Small intestine (tissue), 7 donors: ENCODE measurements around the gene APBB1IP. TPM values are rescaled to one million over a fixed set of nuclear protein-coding genes. Genes with fewer than 3 reads are reported as not detected.

ENCODE experiments used
- DNase-seq, 2 donors: peaks; one replicate each; pipeline versions ENCODE4 v3.0.0 to v3.0.0-alpha.2; 2013
- FAIRE-seq: peaks from 2 replicates; lab custom pipeline; 2012; peaks lifted over from hg19 to GRCh38; lab: Jason Lieb, UNC
- H3K27ac ChIP-seq, 3 donors: one replicate each; pipeline ENCODE4 v1.5.1; 2013; ENCODE audit warnings: low read length in 2 of 3, mild to moderate bottlenecking in 2 of 3, control low read depth in 1 of 3, inconsistent platforms in 1 of 3, low read depth in 1 of 3, moderate library complexity in 1 of 3
- H3K27me3 ChIP-seq, 3 donors: one replicate each; pipeline ENCODE4 v1.6.1; 2013; ENCODE audit warnings: low read length in 3 of 3, inconsistent platforms in 1 of 3; ENCODE audit not compliant: control insufficient read depth in 3 of 3, insufficient read depth in 3 of 3
- H3K36me3 ChIP-seq, 3 donors: one replicate each; pipeline ENCODE4 v1.6.1; 2013; ENCODE audit warnings: low read length in 3 of 3, inconsistent platforms in 1 of 3, low read depth in 1 of 3, mild to moderate bottlenecking in 1 of 3, moderate library complexity in 1 of 3; ENCODE audit not compliant: control insufficient read depth in 3 of 3, insufficient read depth in 2 of 3
- H3K4me1 ChIP-seq, 3 donors: one replicate each; pipeline ENCODE4 v1.6.1; 2013; ENCODE audit warnings: low read length in 2 of 3, inconsistent platforms in 1 of 3, low read depth in 1 of 3, mild to moderate bottlenecking in 1 of 3, moderate library complexity in 1 of 3; ENCODE audit not compliant: control insufficient read depth in 3 of 3, insufficient read depth in 2 of 3
- H3K4me3 ChIP-seq, 3 donors: one replicate each; pipeline ENCODE4 v1.5.1; 2013; ENCODE audit warnings: low read length in 3 of 3, control low read depth in 1 of 3, inconsistent platforms in 1 of 3, low read depth in 1 of 3, mild to moderate bottlenecking in 1 of 3, moderate library complexity in 1 of 3
- H3K9me3 ChIP-seq, 2 donors: one replicate each; pipeline ENCODE4 v1.6.1; 2013; ENCODE audit warnings: low read depth in 1 of 2, low read length in 1 of 2; ENCODE audit not compliant: control insufficient read depth in 2 of 2, insufficient read depth in 1 of 2
- WGBS, 3 donors: extraction: QIAGEN DNeasy Blood & Tissue Kit; methylation state at CpG; one replicate each; pipeline ENCODE4 v1.1.7; 2013; 5-methylcytosine and 5-hydroxymethylcytosine counted together
- polyA plus RNA-seq, 4 donors: library from polyadenylated mRNA; stranded (reverse) in 3 of 4; unstranded in 1 of 4; fragments of 200-250 nt in 3 of 4; fragments of 120-200 nt in 1 of 4; gene quantifications; one replicate each; pipeline versions ENCODE4 v1.2.1 to v1.2.3, GENCODE V29; 2013
- donor health status: healthy with polysubstance abuse.
- donor health status: control.
- donor health status: control.
- donor health status: Bipolar disorder and iron deficiency.
- donor health status: healthy.

The APBB1IP gene
- polyA plus RNA-seq, 4 donors: 1.1 to 4.6 (median 2.9) TPM

DNA sequence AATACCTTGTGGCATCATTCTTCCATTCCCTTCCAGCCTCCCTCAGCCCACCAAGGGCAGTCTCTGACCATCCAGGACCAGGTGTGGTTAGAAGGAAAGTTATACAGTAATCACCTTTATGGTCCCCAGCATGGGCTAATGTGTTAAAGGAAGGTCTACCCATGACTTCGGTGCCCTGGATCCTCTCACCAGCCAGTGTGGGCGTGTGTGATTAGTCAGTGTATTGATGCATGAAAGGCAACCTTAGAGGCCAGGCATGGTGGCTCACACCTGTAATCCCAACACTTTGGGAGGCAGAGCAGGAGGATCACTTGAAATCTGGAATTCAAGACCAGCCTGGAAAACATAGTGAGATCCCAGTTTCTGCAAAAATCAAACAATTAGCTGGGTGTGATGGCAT lies 88.9 kb downstream of the APBB1IP start:
- 70 to 86% (median 78%) methylated on average over 2 of the region's 2 CpGs for WGBS, 3 donors
- DNase-seq (no peak), FAIRE-seq (no peak)
- H3K27ac ChIP-seq: no peak overlapping the region
- peaks cover 0 to 2% (median 0%) of the 10 kb centered on the region in 3 donors for H3K36me3 ChIP-seq
- H3K4me3 ChIP-seq: no peak overlapping the region
- no peaks in the 10 kb centered on the region for H3K9me3 ChIP-seq
- no peaks in the 10 kb centered on the region for H3K27me3 ChIP-seq
- no peaks in the 10 kb centered on the region for H3K4me1 ChIP-seq

GRCh38 chr10:26528048-26528447 lies 89.9 kb downstream of the APBB1IP start:
- no peaks in the 10 kb centered on the region for H3K27me3 ChIP-seq

GRCh38 chr10:26528715-26529393 lies 90.7 kb downstream of the APBB1IP start:
- no peak for FAIRE-seq

More at GRCh38 chr10:26528048-26528447, 89.9 kb downstream of the APBB1IP start:
- no peak overlapping the region for H3K4me3 ChIP-seq
- DNase-seq: no peak
- peaks cover 0 to 2% (median 0%) of the 10 kb centered on the region in 3 donors for H3K36me3 ChIP-seq
- no peak for FAIRE-seq
- 73 to 81% (median 74%) methylated on average over 5 of the region's 5 CpGs for WGBS, 3 donors
- H3K27ac ChIP-seq: no peak overlapping the region
- no peaks in the 10 kb centered on the region for H3K9me3 ChIP-seq
- no peaks in the 10 kb centered on the region for H3K4me1 ChIP-seq

GRCh38 chr10:26534384-26534783 lies 96.2 kb downstream of the APBB1IP start:
- H3K4me3 ChIP-seq: no peak overlapping the region
- no peaks in the 10 kb centered on the region for H3K27me3 ChIP-seq
- no peak overlapping the region for H3K27ac ChIP-seq
- FAIRE-seq (no peak), DNase-seq (no peak)
- no peaks in the 10 kb centered on the region for H3K36me3 ChIP-seq
- WGBS, 3 donors: 77 to 78% (median 78%) methylated on average over 7 of the region's 7 CpGs
- H3K4me1 ChIP-seq: no peaks in the 10 kb centered on the region
- H3K9me3 ChIP-seq: no peaks in the 10 kb centered on the region

More at GRCh38 chr10:26528715-26529393, 90.7 kb downstream of the APBB1IP start:
- DNase-seq: no peak
- no peaks in the 10 kb centered on the region for H3K9me3 ChIP-seq
- no peaks in the 10 kb centered on the region for H3K4me1 ChIP-seq
- 82 to 90% (median 84%) methylated on average over 10 of the region's 10 CpGs for WGBS, 3 donors
- no peaks in the 10 kb centered on the region for H3K27me3 ChIP-seq
- no peak overlapping the region for H3K27ac ChIP-seq
- H3K36me3 ChIP-seq: peaks cover 0 to 2% (median 0%) of the 10 kb centered on the region in 3 donors
- no peak overlapping the region for H3K4me3 ChIP-seq

- Histone ChIP-seq H3K4me1 (no peaks in the 10 kb centered on the region), H3K36me3 (no peaks in the 10 kb centered on the region), H3K4me3 (no peak overlapping the region), H3K27me3 (no peaks in the 10 kb centered on the region), H3K27ac (no peak overlapping the region), H3K9me3 (no peaks in the 10 kb centered on the region)
- DNase-seq (no peak), FAIRE-seq (peak; percentile 23)
- WGBS, 3 donors: 37 to 47% (median 45%) methylated on average over 5 of the region's 5 CpGs
Observed at GRCh38 chr10:26540601-26541000, 102.5 kb downstream of the APBB1IP start.

DNA sequence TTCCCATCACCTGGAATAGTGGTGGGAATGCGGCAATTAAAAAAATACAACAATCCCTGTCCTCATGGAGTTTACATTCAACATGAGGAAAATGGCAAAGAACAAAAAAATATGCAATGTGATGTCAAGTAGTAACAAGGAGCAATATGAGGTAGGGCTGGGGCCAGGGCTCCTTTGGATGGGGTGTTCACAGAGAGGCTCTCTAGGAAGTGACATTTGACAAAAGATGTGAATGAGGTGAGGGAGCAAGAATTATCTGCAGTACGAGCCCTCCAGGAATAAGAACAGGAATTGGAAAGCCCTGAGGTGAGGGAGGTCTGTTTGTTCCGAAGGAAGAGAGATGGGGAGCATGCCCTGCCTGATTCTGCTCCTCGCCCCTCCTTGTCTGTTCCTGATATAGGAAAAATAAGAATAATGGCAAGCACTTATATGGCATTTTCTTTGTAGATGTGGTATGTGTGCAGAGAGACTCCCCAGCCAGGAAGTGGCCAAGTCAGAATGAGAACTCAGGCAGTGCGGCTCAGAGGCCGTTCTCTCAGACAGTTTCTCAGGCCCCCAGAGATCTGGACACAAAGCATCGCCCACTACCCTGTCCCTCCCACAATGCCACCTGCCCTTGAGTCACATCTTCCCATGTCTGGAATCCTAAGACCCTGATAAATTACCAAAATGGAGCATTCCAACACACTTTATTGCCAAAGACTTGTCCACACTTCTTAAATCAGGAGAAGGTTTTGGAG lies 105.6 kb downstream of the APBB1IP start:
- H3K36me3 ChIP-seq: no peaks in the 10 kb centered on the region
- no peaks in the 10 kb centered on the region for H3K27me3 ChIP-seq
- H3K4me1 ChIP-seq: no peaks in the 10 kb centered on the region
- DNase-seq (no peak), FAIRE-seq (no peak)
- no peak overlapping the region for H3K27ac ChIP-seq
- 73 to 79% (median 78%) methylated on average over 7 of the region's 7 CpGs for WGBS, 3 donors
- no peaks in the 10 kb centered on the region for H3K9me3 ChIP-seq
- H3K4me3 ChIP-seq: no peak overlapping the region

- no peak for DNase-seq
- no peaks in the 10 kb centered on the region for H3K36me3 ChIP-seq
- no peaks in the 10 kb centered on the region for H3K27me3 ChIP-seq
- H3K4me1 ChIP-seq: no peaks in the 10 kb centered on the region
- no peak overlapping the region for H3K4me3 ChIP-seq
- FAIRE-seq: no peak
- no peak overlapping the region for H3K27ac ChIP-seq
- no peaks in the 10 kb centered on the region for H3K9me3 ChIP-seq
Observed at GRCh38 chr10:26544932-26545331, 106.8 kb downstream of the APBB1IP start.

- no peak for FAIRE-seq
- Histone ChIP-seq H3K27ac (no peak overlapping the region), H3K36me3 (no peaks in the 10 kb centered on the region), H3K27me3 (no peaks in the 10 kb centered on the region), H3K4me3 (no peak overlapping the region), H3K9me3 (peaks cover 0 to 8% of the 10 kb centered on the region in 2 donors), H3K4me1 (peaks cover 0 to 6% (median 0%) of the 10 kb centered on the region in 3 donors)
- DNase-seq: peak in 1 of 2 donors; percentile 22
- 68 to 80% (median 73%) methylated on average over 15 of the region's 15 CpGs for WGBS, 3 donors
Observed at GRCh38 chr10:26550774-26551526, 112.8 kb downstream of the APBB1IP start.
